Activated CD8-positive, alpha-beta memory T cell treated with anti-CD3 and anti-CD28 coated beads for 36 hours (primary cell): ENCODE results near the gene CDKN2A. TPM values are rescaled to one million over a fixed set of nuclear protein-coding genes. Genes with fewer than 3 reads are reported as not detected.

Experiments used
- CTCF ChIA-PET: fragments of 350-600 bp; sonication (Branson Sonifier 250); formaldehyde crosslinking; loops from one replicate; lab custom pipeline; 2021; ENCODE audit warnings: antibody characterized with exemption; lab: Charles Lee
- POLR2A ChIA-PET: fragments of 350-600 bp; sonication (Branson Sonifier 250); formaldehyde crosslinking; loops from one replicate; lab custom pipeline; 2021; ENCODE audit warnings: antibody characterized with exemption; lab: Charles Lee
- total RNA-seq, 2 experiments: library from RNA; stranded (reverse); gene quantifications; one replicate each; pipeline ENCODE4 v1.2.3, GENCODE V29; 2021

CDKN2A gene
- total RNA-seq, result 1 to 10 TPM; 2.2 to 3.9 TPM

DNA sequence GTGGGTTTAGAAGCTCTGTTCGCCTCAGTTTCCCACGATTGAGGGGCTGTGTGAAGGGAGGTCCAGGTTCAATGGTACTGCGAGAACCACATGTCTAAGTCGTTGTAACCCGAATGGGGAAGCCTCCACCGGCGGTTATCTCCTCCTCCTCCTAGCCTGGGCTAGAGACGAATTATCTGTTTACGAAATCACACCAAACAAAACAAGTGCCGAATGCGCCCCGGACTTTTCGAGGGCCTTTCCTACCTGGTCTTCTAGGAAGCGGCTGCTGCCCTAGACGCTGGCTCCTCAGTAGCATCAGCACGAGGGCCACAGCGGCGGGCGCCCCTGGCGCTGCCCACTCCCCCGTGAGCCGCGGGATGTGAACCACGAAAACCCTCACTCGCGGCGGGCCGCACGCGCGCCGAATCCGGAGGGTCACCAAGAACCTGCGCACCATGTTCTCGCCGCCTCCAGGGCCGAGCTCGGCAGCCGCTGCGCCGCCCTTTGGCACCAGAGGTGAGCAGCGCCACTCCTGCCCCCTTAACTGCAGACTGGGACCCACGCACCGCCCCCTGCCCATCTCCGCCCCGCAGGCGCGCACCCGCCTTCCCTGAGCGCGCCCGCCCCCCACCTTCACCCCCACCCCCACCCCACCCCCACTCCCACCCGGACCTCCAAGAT lies at the start of gene CDKN2A:
Gene CDKN2A, minus strand, starts transcription at position 500 of the 663 bp plus-strand sequence.
- CTCF ChIA-PET, result interaction anchor here (0.9 to 4.3 kb wide), 6 partner anchors 14 to 188 kb away, joined by 3 to 19 read pairs (median 4); partner anchors contain the start of gene CDKN2B
- POLR2A ChIA-PET, result interaction anchor here (1.7 kb wide), 1 partner anchor 191 kb away, joined by 6 read pairs; no protein-coding TSS in a partner anchor

DNA sequence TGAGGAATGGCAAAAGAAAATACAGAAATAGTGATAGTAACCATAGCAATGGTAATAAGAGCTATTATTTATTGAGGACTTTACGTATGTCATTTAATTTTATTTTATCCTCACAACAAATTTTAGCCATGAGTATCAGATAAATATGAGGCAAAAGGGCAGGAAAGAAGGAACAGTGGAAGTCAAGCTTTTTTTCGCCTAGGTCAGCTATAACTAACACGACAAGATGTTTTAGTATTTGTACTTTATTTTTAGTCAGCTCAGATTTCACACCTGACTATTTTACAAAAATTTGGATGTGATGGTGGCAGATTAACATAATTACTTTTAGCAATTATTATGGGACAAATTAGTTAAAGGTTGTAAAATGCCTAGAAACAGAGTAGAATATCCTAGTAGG lies 49.7 kb upstream of the CDKN2A start:
- CTCF ChIA-PET, result no interaction called here
- POLR2A ChIA-PET, result no interaction called here

DNA sequence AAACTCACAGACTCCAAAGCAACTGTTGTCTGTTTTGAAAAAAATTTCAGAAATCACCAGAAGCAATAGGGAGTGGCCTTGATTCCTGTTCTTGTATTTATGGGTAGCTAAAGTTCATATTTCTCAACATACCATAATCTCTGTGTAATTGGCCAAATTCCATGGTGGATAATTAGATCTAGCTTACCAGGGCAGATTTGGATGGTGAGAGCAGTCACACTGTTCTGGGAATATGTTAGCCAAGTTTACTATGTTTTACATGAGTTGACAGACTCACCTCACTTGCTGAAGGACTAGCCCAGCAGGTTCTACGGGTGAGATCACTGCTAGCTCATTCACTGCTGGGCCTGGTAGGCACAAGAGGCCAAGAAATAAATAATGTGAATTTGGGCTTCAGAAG lies 47.6 kb upstream of the CDKN2A start:
- CTCF ChIA-PET, result interaction anchor here (0.6 to 1.6 kb wide), 4 partner anchors 78 to 1709 kb away, joined by 3 to 5 read pairs (median 4); no protein-coding TSS in a partner anchor
- POLR2A ChIA-PET, result no interaction called here

DNA sequence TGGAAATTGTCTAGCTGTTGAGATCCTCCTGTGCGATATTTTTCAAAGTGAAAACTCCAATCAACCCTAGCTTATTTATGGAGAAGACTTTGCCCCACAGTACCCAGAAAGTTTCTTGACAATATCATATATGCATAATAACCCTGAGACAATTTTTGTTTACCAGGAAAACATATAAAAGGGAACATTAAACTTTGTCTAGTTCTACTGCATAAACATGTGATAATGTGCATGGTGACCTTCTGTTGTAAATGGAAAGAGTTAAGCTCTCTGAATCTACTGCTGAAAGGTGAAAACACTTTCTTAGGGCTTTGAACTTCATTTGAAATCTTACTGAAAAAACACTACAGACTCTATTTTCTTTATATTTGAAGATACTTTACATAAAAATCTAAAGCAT lies 47.2 kb upstream of the CDKN2A start:
- POLR2A ChIA-PET, result no interaction called here
- CTCF ChIA-PET, result interaction anchor here (0.6 to 1.6 kb wide), 5 partner anchors 40 to 1708 kb away, joined by 3 to 5 read pairs (median 3); no protein-coding TSS in a partner anchor

DNA sequence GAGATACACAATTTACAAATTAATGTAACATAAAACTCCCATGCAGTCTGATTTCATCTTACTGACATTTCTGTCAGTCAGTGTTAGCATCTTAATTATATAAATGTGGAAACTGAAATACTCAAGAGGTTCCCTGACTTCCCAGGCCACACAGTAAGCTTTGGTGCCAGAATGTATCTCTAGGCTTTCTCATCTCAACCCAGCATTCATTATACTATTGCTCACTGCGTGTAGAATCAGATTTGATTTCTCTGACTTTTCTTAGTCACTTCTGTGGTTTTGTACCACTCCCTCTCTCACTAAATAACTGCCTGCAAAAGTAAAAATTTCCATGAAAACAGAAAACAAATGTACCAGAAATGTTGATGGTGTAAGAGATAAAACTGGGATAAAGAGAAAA lies 46.6 kb upstream of the CDKN2A start:
- CTCF ChIA-PET, result interaction anchor here (1.5 kb wide), 1 partner anchor 40 kb away, joined by 3 read pairs; no protein-coding TSS in a partner anchor
- POLR2A ChIA-PET, result no interaction called here

DNA sequence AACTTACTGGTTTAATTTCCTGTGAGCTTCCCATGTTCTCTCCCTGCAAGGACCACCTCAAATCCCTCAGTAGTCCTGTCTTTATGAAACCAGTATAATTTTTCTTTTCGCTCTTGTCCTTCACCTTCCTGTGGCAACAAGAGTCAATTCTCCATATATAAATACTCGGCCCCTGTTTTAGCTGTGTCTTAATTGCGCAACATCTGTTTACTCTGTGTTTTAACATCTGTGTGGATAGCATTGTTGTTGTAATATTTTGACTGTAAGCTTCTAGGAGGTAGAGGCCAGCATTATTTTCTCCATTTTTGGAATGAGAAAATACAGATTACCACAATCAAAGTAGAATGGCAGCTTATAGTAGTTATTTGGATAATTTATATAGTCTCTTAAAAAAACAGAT lies 45.1 kb upstream of the CDKN2A start:
- ChIA-PET CTCF (interaction anchor here (0.8 to 1.6 kb wide), 5 partner anchors 9 to 228 kb away, joined by 3 to 4 read pairs (median 4); no protein-coding TSS in a partner anchor), POLR2A (no interaction called here)

DNA sequence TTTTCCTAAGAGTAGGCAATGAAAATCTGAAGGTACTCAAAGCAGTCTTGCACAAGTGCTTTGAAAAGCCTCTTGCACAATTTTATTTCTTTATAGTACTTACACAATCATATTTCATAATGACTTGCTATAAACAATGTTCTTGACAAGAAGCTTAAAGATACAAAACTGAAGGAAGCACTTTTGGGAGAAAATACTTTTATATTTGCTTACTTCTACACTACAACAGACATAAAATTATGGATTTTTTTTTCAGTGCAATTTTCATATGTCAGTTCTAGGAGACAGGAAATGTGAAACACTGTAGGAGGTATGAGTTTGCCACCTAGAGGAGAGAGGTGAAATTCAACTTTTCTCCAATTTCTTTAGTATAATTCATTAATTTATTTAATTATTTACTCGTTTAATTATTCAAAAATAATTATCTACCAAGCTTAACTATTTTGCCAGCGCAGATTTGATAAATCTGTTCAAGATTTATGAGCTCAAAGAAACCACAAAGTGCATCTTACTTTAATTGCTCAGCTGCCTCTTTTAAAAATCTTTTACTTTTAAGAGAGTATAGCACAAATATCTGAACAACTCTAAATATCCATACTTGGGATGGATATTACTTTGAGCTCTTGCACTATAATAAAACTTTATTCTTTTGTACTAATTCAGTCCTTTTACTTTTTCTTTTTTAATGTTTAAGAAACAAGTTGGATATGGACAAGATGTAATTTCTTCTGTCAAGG lies 43.9 kb upstream of the CDKN2A start:
- POLR2A ChIA-PET, result no interaction called here
- CTCF ChIA-PET, result interaction anchor here (0.9 to 1.7 kb wide), 6 partner anchors 10 to 226 kb away, joined by 3 to 10 read pairs (median 4); partner anchors contain the start of gene CDKN2B

DNA sequence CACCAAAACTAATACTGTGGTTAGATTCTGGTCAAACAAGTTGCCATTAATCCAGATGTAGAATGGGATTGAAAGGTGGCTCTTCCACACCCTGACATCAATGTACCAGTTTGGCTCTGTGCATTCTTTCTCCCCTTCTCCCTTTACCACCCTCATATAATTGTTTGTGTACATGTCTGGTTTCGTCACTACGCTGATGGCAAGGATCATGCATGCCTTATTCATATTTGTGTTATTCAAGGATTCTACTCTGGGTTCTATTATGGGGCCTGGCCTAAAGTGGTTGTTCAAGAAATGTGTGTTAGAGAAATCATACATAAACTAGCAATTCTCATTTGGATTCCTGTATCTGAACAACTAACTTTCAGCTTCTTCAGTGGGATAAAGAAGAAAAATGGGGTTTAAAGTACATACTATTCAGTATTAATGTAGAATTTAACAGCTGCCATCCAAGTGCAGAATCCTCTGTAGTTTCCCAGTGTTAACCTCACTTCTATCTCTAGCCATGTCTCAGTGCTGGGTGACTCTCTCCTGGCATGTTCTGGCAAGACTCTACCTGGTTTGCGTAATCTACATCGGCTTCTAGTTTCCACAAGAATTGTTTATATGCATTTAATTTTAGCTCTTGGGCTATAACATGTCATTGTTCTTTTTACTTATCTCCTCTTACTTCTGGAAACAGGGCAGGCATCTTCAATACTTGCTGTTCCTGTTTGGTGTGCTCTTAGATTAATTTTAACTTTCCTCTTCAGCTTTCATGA lies 42.9 kb upstream of the CDKN2A start:
- ChIA-PET CTCF (interaction anchor here (0.9 to 1.7 kb wide), 4 partner anchors 11 to 223 kb away, joined by 4 to 10 read pairs (median 5); partner anchors contain the start of gene CDKN2B), POLR2A (no interaction called here)

DNA sequence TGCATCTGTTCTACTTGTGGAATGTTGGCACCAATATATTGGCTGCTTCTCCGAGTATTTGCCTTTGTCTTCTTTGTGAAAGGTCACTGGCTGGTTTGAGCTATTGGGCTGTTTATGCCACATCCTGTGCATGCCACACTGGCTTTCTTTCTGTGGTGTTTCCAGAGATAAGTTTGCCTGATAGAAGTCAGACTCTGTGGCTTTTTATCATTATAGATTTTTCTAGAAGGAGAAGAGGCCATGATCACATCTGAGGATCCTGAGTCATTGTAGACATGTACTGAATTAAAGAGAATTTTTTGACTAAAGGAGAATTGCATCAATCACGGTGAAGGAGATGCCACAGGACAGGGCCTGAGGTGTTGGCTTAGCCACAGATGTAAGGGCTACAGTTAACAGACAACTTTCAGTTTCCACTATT lies 41.4 kb upstream of the CDKN2A start:
- ChIA-PET POLR2A (interaction anchor here (0.6 kb wide), 1 partner anchor 35 kb away, joined by 5 read pairs; no protein-coding TSS in a partner anchor), CTCF (interaction anchor here (1.6 kb wide), 1 partner anchor 222 kb away, joined by 4 read pairs; no protein-coding TSS in a partner anchor)

DNA sequence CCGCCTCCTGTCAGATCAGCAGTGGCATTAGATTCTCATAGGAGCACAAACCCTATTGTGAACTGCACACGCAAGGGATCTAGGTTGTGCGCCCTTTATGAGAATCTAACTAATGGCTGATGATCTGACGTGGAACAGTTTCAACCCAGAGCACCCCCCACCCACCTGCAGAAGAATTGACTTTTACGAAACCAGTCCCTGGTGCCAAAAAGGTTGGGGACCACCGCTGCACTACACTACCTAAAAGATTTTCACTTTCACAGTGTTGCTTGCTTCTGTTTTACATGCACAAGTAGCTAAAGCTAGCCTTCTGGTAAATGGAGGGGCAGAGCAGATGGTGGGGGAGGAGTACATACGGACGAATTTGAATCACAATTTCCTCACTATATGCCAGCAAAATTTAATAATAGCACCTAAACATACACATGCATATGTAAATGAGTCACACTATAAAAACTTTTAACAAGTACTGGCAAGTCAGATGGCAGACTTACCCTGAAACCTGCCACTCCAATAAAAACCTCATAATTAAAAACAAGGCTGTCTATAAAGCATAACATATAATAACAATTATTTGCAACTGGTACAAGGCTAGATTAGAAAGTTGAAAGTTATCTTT lies 38.9 kb upstream of the CDKN2A start:
- ChIA-PET CTCF (no interaction called here), POLR2A (no interaction called here)

DNA sequence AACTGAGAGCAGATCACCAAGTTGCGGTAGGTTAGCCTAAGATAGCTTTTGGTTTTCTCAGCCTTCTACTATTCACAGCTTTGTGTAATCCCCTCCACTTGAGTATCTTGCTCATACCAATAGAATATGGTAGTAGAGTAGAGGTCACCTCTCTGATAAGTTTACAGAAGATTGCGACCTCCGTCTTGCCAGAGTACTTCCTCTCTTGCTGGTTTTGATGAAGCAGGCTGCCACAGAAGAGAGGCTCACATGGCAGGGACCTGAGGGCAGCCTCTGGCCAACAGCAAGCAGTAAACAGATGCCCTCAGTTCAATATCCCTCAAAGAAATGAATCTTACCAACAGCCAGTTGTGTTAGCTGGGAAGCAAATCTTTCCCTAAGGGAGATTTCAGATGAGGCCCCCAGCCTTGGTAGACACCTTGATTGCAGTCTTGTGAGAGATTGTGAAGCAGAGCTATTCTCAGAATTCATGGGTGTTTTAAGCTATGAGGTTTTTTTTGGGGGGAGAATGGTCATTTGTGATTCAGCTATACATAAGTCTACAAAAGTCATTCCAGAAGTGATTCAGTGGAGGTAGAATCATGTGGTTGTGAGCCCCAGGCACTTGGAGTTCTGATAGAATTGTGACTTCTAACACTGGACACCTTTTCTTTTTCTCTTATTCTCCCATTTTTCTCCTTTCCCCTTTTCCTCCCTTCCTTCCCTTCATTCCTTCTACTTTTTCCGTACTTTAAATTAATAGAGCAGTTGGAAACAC lies 37.6 kb upstream of the CDKN2A start:
- ChIA-PET POLR2A (no interaction called here), CTCF (interaction anchor here (0.7 kb wide), 1 partner anchor 23 kb away, joined by 3 read pairs; the partner anchor contains the start of gene CDKN2B)

DNA sequence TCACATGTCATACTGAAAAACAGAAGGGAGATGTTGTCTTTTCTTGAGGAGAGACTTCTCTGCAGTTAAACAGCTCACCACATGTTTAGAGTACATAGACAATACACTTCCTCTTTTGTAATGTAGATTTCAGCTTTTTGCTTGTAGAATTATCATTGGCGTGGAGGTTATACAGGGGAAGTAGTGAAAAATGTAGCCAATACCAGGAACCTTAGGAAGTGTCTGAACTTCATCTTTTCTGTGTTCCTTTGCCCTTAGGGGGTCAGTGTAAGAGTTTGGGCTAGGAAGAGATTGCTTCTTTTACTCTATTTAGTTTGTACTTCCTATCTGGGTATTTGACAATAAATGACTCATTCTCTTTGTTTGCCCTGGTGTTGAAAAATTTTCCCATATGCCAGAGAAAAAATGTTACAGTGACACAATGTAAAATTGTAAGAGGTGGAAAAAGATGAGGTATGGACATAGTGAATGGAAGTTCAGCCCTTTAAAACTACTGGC lies 36.0 kb upstream of the CDKN2A start:
- ChIA-PET POLR2A (no interaction called here), CTCF (no interaction called here)

DNA sequence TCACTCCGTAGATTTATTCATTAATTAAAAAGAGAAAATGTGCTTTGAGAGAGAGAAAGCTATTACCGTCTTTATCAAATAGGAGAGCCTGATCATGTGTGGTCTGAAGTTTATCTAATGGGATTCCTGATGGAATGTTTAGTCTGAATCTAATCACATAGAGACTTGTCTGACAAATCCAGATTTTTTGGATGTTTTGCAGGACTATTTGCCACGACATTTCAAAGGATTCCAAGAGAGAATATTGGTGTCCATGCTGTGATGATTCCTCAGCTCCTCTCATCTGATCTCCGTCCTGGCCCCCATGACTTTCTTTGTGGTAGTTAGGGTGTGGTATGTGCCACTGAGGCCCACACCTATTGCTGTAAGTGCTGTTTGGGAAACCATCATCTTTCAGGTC lies 35.0 kb upstream of the CDKN2A start:
- CTCF ChIA-PET, result no interaction called here
- POLR2A ChIA-PET, result no interaction called here

DNA sequence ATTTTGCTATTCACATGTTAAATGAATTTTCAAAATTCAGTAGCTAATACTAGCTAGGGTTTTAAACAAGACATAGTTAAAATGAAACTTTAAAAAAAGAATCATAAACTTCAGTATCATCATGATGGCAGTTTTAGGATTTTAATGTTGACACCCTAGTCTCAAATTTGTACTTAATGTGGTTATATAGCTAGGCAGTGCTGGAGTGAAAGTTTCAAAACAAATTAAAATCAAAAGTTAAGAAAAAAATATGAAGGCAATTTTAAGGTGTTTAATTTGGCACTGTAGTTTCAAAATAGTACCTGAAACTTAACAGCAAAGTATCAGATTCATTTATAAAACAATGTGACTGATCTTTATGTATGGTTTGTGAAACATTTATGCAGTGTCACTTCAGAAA lies 34.2 kb upstream of the CDKN2A start:
- POLR2A ChIA-PET, result no interaction called here
- CTCF ChIA-PET, result no interaction called here

DNA sequence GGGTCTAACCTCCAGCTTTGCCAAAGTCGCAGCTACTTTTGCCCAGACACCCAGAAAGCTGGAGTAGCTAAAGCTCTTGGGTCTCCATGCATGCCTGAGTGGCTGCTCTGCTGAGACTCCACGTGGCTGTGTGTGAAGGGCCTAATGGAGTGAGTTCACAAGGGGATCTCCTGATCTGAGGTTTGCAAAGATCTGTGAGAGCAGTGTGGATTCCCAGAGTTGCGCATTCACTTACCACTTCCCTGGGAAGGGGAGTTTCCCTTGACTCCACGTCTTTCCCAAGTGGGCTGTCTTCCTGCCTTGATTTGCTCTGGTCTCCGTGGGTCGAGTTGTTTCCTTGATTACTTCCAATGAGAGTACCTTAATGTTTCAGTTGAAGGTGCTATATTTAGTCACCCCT lies 32.5 kb upstream of the CDKN2A start:
- ChIA-PET CTCF (no interaction called here), POLR2A (no interaction called here)

DNA sequence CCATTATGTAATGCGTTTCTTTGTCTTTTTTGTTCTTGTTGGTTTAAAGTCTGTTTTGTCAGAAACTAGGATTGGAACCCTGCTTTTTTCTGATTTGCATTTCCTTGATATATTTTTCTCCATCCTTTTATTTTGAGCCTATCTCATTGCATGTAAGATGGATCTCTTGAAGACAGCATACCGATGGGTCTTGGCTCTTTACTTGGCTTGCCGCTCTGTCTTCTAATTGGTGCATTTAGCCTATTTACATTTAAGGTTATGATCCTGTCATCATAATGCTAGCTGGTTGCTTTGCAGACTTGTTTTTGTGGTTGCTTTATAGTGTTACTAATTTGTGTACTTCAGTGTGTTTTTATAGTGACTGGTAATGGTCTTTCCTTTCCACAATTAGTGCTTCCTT lies 28.2 kb upstream of the CDKN2A start:
- POLR2A ChIA-PET, result no interaction called here
- CTCF ChIA-PET, result no interaction called here

DNA sequence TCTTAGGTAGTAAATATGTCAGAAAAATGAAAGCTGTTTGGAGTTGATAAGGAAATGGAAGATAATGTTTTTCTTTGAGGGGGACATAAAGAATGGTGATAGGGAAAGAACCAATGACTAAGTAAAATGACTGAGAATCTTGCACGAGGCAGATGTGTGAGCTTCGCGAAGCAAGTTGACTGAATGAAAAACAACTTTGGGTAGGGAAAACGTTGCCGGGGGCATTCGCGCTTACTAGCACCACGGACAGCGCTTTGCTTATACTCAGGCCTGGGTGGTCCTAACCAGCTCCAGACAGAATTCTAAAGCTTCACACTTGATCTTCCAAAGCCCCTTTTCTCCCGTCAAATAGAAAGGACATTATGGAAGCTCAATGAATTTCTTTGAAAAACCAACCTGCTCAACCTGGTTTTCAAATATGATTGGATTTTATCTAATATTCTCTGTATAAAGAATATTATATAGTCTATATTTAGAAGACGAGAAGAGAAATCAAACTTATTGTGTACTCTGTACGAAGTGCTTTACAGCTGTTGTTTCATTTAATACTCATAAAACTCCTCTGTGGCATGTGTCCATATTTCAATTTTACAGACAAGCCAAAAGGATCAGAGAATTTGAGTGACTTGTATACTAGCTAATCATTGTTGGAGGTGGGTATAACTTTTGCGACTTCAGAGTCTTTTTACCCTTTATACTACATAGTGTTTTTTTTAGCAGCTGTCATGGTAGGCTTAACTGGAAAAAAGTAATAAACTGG lies 16.9 kb upstream of the CDKN2A start:
- POLR2A ChIA-PET, result no interaction called here

More for the DNA sequence above, 16.9 kb upstream of the CDKN2A start:
- CTCF ChIA-PET, result interaction anchor here (1.2 to 1.4 kb wide), 2 partner anchors 16 to 197 kb away, joined by 3 to 4 read pairs; partner anchors contain the start of genes CDKN2A and CDKN2B-AS1
